ENCODE data around the gene DLG2. TPM values are rescaled to one million over a fixed set of nuclear protein-coding genes. Genes with fewer than 3 reads are reported as not detected.

The DLG2 gene
- total and polyA plus RNA-seq, 9 donors: 2.5 to 20.7 (median 12.0) TPM

DNA sequence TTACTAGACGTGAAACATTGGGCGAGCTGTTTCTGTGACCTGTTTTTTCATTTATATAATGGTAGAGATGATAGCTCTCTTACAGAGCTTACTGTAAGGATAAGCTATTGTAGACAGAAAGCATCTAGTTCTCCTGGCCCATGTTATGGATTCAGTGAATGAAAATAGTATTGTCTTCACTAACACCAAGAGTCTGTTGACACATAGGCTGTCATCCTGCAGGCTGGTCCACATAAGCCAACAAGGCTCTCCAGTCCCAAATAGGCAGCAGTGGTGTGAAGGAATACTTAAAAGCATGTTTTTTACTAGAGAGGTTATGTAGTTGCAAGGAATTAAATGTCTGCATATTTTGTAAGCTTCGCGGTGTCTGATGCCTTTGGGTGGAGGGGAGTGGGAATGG is 1963.2 kb downstream of the DLG2 start:
- intact Hi-C loops (cut with DNase I): no loop called here
- no peaks in the 10 kb centered on the region for H3K27me3 ChIP-seq
- TF ChIP-seq EP300 (IDR thresholded peaks at IDR 0.05) (no peak), POLR2A (IDR thresholded peaks at IDR 0.05) (no peak)
- TF ChIP-seq, protein P1, sequence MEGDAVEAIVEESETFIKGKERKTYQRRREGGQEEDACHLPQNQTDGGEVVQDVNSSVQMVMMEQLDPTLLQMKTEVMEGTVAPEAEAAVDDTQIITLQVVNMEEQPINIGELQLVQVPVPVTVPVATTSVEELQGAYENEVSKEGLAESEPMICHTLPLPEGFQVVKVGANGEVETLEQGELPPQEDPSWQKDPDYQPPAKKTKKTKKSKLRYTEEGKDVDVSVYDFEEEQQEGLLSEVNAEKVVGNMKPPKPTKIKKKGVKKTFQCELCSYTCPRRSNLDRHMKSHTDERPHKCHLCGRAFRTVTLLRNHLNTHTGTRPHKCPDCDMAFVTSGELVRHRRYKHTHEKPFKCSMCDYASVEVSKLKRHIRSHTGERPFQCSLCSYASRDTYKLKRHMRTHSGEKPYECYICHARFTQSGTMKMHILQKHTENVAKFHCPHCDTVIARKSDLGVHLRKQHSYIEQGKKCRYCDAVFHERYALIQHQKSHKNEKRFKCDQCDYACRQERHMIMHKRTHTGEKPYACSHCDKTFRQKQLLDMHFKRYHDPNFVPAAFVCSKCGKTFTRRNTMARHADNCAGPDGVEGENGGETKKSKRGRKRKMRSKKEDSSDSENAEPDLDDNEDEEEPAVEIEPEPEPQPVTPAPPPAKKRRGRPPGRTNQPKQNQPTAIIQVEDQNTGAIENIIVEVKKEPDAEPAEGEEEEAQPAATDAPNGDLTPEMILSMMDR (IDR thresholded peaks at IDR 0.05): no peak
- no peak overlapping the region for H3K4me3 ChIP-seq
- 95 to 97% (median 97%) methylated on average over 4 of the region's 4 CpGs for WGBS, 3 donors
- no peaks in the 10 kb centered on the region for H3K9me3 ChIP-seq
- no peak for DNase-seq
- H3K27ac ChIP-seq: no peak overlapping the region
- no peaks in the 10 kb centered on the region for H3K36me3 ChIP-seq
- H3K4me1 ChIP-seq (ENCODE audit: insufficient read depth): no peaks in the 10 kb centered on the region

DNA sequence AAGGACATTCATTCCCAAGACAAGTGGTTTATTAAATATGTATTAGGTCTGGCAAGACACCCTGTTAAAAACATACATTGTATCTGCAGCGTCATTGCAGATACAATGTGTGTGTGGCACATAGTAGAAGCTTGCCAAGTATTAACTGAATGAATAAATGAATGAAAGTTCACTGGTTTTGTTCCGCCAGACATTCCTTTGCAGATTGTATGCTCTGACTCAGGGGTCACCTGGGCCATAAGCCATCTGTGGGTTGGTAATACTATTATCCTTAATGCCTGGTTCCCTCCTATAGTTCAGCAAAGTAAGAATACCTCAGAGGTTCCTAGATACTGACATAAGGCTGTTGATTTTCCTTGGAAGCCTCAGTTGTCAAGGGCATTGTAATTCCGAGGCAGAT is 1963.7 kb downstream of the DLG2 start:
- no peaks in the 10 kb centered on the region for H3K27me3 ChIP-seq
- no peaks in the 10 kb centered on the region for H3K4me1 ChIP-seq (ENCODE audit: insufficient read depth)
- TF ChIP-seq POLR2A (IDR thresholded peaks at IDR 0.05) (no peak), EP300 (IDR thresholded peaks at IDR 0.05) (no peak)
- TF ChIP-seq, protein P1 (IDR thresholded peaks at IDR 0.05): no peak
- intact Hi-C loops (cut with DNase I): no loop called here
- 77 to 85% (median 77%) methylated on average over 3 of the region's 3 CpGs for WGBS, 3 donors
- DNase-seq: no peak
- H3K36me3 ChIP-seq: no peaks in the 10 kb centered on the region
- H3K27ac ChIP-seq: no peak overlapping the region
- no peaks in the 10 kb centered on the region for H3K9me3 ChIP-seq
- H3K4me3 ChIP-seq: no peak overlapping the region

DNA sequence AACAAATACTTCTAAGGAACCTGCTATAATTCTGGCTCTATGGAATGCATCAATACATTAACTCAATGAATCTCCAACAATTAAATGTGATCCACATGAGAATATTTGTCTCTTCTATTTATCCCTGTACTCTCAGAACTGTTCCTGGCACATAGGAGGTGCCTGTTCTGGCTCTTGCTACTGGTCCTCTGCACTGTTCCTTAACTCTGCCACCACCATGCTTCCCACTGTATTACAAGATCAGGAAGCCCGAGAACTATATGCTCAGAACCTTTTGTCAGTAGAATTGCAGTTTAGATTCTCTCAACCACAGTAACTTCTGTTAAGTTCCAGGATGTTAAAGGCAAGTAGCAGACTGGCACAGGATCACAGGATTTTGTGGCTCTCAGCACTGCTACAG is 1964.7 kb downstream of the DLG2 start:
- Histone ChIP-seq H3K9me3 (no peaks in the 10 kb centered on the region), H3K4me1 (ENCODE audit: insufficient read depth) (no peaks in the 10 kb centered on the region), H3K27me3 (no peaks in the 10 kb centered on the region), H3K27ac (no peak overlapping the region), H3K36me3 (no peaks in the 10 kb centered on the region), H3K4me3 (no peak overlapping the region)
- intact Hi-C loops (cut with DNase I): no loop called here
- no peak for TF ChIP-seq POLR2A (IDR thresholded peaks at IDR 0.05)
- TF ChIP-seq, protein P1 (IDR thresholded peaks at IDR 0.05): no peak
- TF ChIP-seq EP300 (IDR thresholded peaks at IDR 0.05): no peak
- no peak for DNase-seq
- 84 to 92% (median 86%) methylated on average over 1 of the region's 1 CpG for WGBS, 3 donors

DNA sequence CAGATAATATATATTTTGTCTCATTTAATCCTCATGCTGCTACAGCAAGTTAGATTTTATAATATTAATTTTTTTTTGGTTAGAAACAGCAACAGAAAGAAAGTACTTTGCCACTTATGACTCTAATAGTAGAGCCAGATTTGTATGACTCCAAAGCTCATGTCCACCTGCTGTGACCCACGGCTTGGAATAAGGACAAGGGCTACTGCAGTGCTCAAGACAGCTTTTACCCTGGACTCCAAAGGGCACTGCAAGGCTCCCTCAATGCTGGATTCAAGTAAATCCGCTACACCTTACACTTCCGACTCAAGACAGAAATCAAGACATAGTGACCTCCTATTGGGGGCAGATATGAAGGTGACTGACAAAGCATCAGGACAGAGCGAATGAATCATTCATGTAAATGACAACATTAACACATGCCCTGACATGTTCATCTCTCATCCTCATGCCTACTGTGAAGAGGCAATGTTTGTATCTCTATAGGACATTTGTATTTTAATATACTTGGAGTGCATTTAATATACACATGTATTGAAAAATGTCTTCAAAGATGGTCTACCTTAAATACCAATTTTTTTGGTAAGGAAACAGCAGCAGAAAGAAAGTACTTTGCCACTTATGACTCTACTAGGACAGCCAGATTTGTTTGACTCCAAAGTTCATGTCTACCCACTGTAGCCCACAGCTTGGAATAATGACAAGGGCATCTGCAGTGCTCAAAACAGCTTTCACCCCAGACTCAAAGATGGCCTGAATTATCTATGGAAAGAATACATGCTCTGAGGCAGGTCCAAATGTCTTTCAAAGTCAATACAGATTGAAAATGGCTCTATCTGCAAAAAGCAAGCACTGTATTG is 1965.4 kb downstream of the DLG2 start:
- Histone ChIP-seq H3K36me3 (no peaks in the 10 kb centered on the region), H3K27me3 (no peaks in the 10 kb centered on the region), H3K9me3 (no peaks in the 10 kb centered on the region), H3K4me1 (ENCODE audit: insufficient read depth) (no peaks in the 10 kb centered on the region), H3K27ac (no peak overlapping the region), H3K4me3 (no peak overlapping the region)
- intact Hi-C loops (cut with DNase I): no loop called here
- DNase-seq: no peak
- 93 to 97% (median 96%) methylated on average over 4 of the region's 4 CpGs for WGBS, 3 donors
- TF ChIP-seq POLR2A (IDR thresholded peaks at IDR 0.05): no peak
- TF ChIP-seq, protein P1 (IDR thresholded peaks at IDR 0.05): no peak
- TF ChIP-seq EP300 (IDR thresholded peaks at IDR 0.05): no peak

Measured in ovary (tissue), 9 donors.